ENCODE data around the gene VAC14.
A peak's percentile ranks its signal among the peaks of the same experiment; 100 is the strongest.
"Not testable (repeated sequence)": the region's sequence is repeated elsewhere in the genome, so short reads cannot be mapped to it uniquely, and the experiment has no call there.

The VAC14 gene

GRCh38 chr16:70800781-70801480, at the start of gene VAC14:
VAC14 (minus strand) TSS chr16:70801158; CDS start chr16:70800900, 258 bp downstream.
- Histone ChIP-seq H3K9me3 (ENCODE audit: severe bottlenecking) (peaks cover 6% of the 10 kb centered on the region), H3K27ac (peak within 1 kb of the TSS; percentile 71), H3K36me3 (peaks cover 13% of the 10 kb centered on the region; the same call in 1 of the 2 replicates), H3K27me3 (ENCODE audit: insufficient read depth, low read depth, severe bottlenecking) (no peaks in the 10 kb centered on the region), H3K4me3 (ENCODE audit: low read depth, low read length) (peak within 1 kb of the TSS; percentile 66)
- TF ChIP-seq CTCF (IDR thresholded peaks at IDR 0.05; ENCODE audit: low read depth, low read length), result no peak
- DNase-seq, result peak; percentile 96

- not testable (repeated sequence) for H3K9me3 ChIP-seq (ENCODE audit: severe bottlenecking); DNase-seq; H3K27me3 ChIP-seq (ENCODE audit: insufficient read depth, low read depth, severe bottlenecking)
Observed at GRCh38 chr16:70823498-70824118, 22.6 kb upstream of the VAC14 start.

GRCh38 chr16:70822734-70823133, 21.8 kb upstream of the VAC14 start:
- H3K4me3 ChIP-seq (ENCODE audit: low read depth, low read length); H3K36me3 ChIP-seq; H3K27me3 ChIP-seq (ENCODE audit: insufficient read depth, low read depth, severe bottlenecking); DNase-seq; H3K9me3 ChIP-seq (ENCODE audit: severe bottlenecking); H3K27ac ChIP-seq: not testable (repeated sequence)

More at GRCh38 chr16:70823498-70824118, 22.6 kb upstream of the VAC14 start:
- H3K4me3 ChIP-seq (ENCODE audit: low read depth, low read length); H3K36me3 ChIP-seq; H3K27ac ChIP-seq: not testable (repeated sequence)

- H3K9me3 ChIP-seq (ENCODE audit: severe bottlenecking); H3K27ac ChIP-seq; DNase-seq; H3K4me3 ChIP-seq (ENCODE audit: low read depth, low read length); H3K36me3 ChIP-seq; H3K27me3 ChIP-seq (ENCODE audit: insufficient read depth, low read depth, severe bottlenecking): not testable (repeated sequence)
Observed at GRCh38 chr16:70818088-70818487, 17.1 kb upstream of the VAC14 start.

GRCh38 chr16:70809392-70810060, 8.6 kb upstream of the VAC14 start:
- Histone ChIP-seq H3K4me3 (ENCODE audit: low read depth, low read length) (no peak overlapping the region), H3K9me3 (ENCODE audit: severe bottlenecking) (no peaks in the 10 kb centered on the region), H3K27me3 (ENCODE audit: insufficient read depth, low read depth, severe bottlenecking) (no peaks in the 10 kb centered on the region), H3K27ac (no peak overlapping the region), H3K36me3 (no peaks in the 10 kb centered on the region)
- DNase-seq, result no peak
- no peak for TF ChIP-seq CTCF (IDR thresholded peaks at IDR 0.05; ENCODE audit: low read depth, low read length)

GRCh38 chr16:70808371-70808770, 7.4 kb upstream of the VAC14 start:
- Histone ChIP-seq H3K27ac (no peak overlapping the region), H3K4me3 (ENCODE audit: low read depth, low read length) (no peak overlapping the region), H3K9me3 (ENCODE audit: severe bottlenecking) (peaks cover 6% of the 10 kb centered on the region), H3K27me3 (ENCODE audit: insufficient read depth, low read depth, severe bottlenecking) (no peaks in the 10 kb centered on the region), H3K36me3 (no peaks in the 10 kb centered on the region)
- DNase-seq, result no peak
- TF ChIP-seq CTCF (IDR thresholded peaks at IDR 0.05; ENCODE audit: low read depth, low read length), result 0 out of 2 replicates have a peak, but pooled peaks have one; percentile 25

GRCh38 chr16:70805787-70806186, 4.8 kb upstream of the VAC14 start:
- H3K9me3 ChIP-seq (ENCODE audit: severe bottlenecking), result peaks cover 6% of the 10 kb centered on the region
- no peaks in the 10 kb centered on the region for H3K36me3 ChIP-seq
- DNase-seq, result no peak
- no peaks in the 10 kb centered on the region for H3K27me3 ChIP-seq (ENCODE audit: insufficient read depth, low read depth, severe bottlenecking)
- no peak overlapping the region for H3K27ac ChIP-seq
- no peak overlapping the region for H3K4me3 ChIP-seq (ENCODE audit: low read depth, low read length)
- TF ChIP-seq CTCF (IDR thresholded peaks at IDR 0.05; ENCODE audit: low read depth, low read length), result no peak
